NCI-H2227 (cell line): ENCODE results near the gene RAB31.

Source experiments
- DNase-seq: peaks from one replicate; lab custom pipeline; 2025; ENCODE audit not compliant: unreplicated experiment; lab: John Stamatoyannopoulos, UW

The RAB31 gene

GRCh38 chr18:9831036-9831722, 123.1 kb downstream of the RAB31 start:
- no peak for DNase-seq

DNA sequence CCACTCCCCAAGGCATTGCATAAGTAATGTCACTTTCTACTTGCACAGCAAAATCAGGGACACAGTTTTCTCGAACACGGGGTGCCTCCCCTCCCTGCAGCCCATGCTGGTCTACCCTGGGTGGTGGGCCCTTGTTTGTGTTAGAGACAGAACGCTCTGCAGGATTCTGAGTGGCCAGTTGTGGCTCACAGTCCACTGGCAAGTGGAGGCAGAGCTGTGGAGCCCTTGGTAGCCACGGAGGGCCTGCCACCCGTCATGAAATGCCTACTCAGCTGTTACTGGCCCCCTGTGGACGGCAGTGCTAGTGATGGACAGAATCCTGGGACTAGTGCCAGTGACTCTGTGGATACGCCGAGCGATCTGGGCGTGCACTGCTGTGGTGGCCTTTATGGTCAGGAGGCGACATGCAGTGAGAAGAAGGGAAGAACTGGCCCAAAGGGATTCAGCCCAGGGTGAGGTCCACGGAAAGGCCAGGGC, 123.7 kb downstream of the RAB31 start:
- no peak for DNase-seq

- DNase-seq = no peak
These were observed 124.8 kb downstream of the RAB31 start for GRCh38 chr18:9832871-9833270.

DNA sequence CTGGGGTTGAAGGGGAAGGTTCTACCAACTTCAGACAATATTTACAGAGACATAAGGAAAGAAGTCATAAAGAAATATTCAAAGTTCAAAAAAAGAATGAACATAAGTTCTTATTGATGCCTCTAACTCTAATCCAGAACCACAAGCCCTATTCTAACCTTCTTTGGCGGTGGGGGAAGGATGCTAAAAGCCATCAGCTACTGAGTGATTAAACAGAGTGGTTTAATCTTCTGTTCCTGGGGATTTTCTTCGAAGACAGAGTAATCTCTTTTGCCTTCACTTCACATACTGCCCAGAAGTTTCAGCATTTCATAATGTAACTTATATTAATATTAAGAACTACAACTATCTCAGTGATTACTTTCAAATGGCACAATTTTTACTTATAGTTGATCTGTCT, 126.5 kb downstream of the RAB31 start:
- no peak for DNase-seq

DNA sequence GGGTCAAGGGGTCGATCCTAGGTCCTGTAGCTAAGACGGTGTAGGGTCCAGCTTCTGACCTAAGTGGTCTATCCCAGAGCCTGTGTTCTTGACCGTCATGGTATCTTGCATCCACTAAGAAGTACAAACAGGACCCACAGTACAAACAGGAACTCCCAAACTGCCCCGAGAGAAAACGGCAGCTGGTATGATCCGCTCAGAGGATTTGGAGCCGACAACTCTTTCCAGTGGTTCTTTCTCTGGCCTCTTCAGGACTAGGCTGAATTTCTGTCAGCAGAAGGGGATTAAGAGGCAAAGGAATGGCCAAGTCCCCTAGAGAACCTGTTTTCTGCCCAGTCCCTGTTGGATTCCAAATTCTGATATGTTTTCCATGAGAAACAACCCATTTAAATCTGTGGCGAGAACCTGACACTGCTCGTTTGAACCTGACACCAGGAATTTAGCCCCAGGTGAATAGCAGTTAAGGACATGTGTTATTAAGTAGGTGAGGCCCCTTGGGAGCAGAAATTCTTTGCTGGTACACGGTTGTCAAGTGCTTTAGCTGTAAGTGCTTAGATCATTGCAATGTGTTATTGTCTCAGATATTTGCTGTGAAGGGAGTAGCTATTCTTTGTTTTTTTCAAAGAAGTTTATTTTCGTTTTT, 127.1 kb downstream of the RAB31 start:
- peak; percentile 22 for DNase-seq

DNA sequence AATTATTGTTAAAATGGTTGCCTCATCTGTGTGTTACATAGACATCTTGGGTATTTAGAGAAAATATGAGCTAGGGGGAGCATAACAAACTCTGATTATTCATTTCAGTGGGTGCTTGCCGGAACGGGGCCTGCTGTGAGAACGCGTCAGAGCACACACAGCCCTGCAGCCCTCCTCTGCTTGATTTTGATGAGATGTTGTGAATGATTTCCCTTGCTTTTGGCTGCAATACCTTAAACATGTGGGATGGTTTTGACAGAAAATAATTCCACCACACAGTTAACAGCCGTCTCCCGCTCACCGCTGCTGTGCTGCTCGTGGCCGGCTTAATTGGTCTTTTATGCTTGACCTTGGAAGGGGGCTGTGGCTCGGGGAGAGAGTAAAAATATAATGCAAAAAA, 127.7 kb downstream of the RAB31 start:
- DNase-seq = peak; percentile 20

DNA sequence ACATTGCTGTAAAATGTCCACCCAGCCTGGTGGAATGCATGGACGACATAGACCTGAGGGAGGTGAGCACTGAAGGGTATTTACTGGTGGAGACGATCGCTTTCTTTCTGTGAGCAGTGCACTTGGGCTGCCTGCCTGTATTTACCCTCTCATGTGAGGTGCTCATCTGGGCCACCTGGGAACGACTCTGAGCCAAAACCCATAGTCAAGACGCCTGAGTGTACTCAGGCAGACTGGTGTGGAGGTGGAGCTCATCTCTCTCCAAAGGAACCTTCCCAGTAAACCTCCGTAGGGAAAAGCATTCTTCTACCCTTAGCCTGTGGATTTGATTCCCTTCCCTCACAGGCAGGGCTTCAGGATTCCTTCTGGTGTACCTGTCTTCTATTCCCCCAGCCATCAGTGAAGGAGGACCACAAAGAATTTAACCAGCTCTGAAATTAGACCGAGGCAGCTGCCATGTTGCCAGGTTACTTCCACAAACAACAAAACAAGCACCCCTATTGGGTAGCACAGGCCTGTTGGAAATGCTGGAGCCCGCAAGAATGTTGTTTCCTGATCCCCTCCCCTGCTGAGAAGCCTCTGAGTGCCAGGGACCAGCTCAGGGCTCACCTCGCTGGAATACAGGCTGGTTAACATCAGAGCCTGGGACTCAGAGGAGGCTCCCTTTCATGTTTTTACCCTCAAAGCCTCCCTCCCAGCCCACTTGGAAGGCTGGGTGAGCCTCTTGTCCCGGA, 130.2 kb downstream of the RAB31 start:
- DNase-seq = no peak

GRCh38 chr18:9839211-9839610, 131.1 kb downstream of the RAB31 start:
- no peak for DNase-seq

DNA sequence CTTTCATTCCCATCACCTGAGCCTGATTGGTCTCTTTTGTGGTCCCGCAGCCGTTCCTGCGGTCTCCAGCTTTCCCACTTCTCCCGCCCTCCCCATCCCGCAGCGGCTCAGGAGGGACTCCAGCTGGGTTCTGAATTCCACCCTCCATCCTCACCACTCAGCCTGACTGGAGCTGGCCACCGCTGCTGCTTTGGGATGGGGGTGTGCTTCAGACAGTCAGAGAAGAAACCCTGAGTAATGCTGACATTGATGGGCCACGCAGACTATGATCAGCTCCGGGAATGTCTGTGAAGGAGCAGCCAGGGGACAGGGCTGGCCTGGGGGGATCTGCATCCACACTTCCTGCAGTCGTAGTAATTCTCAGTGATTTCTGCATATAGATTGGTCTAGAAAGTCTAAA, 131.8 kb downstream of the RAB31 start:
- no peak for DNase-seq

DNA sequence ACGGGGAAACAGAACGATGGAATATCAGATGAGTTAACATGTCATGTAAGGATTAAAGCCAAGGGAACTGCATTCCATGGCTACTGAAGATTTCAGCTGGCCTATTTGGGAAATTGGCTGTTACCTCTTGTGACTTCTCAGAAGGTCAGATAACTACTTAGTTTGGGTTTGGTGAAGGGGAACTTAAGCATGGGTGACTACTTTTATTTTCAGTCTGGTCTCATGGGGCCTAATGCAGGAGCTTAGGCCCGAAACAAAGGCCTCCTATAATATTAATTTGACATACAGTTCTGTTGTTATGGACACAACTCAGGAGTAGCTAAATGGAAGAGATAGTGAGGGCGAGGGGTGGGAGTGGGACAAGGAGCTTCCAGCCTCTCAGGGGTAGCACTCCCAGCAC, 133.7 kb downstream of the RAB31 start:
- no peak for DNase-seq

- no peak for DNase-seq
These were observed 134.3 kb downstream of the RAB31 start for GRCh38 chr18:9842448-9842847.

DNA sequence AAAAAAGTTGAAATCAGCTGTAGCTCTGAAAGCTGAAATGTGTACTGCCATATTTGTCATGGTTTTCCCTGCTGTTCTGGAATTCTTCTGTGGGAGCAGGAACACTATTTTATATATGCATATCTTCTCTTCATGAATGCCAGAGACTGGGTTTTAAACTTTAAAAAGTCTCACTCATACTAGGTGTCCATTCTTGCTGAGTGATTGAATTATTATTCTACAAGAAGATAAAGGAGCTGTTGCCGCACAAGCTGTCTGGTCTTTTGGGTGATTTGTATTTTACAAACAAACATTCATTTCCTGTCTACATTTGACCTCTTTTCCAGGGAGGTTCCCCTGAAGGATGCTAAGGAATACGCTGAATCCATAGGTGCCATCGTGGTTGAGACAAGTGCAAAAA, 137.2 kb downstream of the RAB31 start:
- no peak for DNase-seq

DNA sequence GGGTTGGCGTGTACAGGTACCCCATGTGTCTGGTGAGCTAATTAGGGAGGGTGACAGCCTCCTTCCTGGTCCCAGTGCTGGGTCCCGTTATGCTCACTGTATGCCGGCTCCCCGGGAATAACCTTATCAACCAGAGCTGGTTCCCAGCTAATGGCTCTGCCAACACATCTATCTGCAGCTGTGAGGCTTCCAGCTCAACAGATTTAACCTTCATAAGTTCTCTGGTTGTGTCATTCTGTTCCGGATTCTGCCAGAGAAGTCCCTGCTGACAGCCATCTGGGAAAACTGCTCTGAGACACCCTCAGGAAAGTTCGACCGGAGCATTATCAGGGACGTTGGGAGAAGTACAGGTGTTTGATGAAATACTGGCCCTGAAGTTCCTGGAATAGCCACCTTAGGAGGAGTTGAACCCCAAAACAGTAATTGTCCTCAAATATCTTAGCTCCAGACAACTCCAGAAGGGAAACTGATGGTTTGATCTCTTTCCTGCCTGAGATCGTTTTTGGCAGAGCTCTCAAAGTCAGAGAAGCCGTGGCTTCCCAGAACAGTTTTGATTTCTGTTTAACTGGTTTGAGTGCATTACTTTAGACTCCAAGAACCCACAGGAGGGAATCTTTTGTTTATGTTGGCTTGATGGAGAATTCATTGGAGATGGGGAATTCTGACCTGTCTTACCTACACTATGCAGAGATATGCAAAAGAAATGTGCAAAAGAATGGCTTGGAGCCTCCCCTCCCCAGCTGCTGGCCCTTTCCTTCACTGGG, 138.2 kb downstream of the RAB31 start:
- no peak for DNase-seq

DNA sequence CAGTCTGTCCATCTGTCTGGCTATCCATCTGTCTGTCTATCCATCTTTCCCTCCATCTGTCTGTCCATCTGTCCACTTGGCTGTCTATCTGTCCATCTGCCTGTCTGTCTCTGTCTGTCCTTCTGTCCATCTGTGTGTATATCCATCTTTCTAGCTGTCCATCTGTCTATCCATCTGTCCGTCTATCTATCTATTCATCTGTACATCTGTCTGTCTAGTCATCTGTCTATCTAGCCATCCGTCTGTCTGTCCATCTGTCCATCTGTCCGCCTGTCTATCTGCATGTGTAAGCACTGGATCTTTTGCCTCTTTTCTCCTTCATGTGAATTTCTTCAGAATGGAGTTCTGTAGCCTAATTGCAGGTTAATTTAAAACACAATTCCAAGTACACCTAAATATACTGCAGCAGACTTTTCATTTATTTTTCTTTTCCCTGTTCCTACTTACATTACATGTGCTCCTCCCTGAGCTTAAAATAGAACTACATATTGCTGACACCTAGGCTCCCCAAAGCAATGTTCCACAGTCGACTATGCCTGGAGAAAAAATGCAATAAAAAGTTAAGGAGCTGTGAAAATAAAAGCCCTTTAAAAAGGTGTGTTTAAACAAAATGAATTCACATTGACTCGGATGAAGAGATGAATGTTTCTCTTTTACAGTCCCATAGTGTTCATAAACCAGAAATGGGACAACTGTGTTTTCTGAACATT, 140.2 kb downstream of the RAB31 start:
- DNase-seq = no peak

DNA sequence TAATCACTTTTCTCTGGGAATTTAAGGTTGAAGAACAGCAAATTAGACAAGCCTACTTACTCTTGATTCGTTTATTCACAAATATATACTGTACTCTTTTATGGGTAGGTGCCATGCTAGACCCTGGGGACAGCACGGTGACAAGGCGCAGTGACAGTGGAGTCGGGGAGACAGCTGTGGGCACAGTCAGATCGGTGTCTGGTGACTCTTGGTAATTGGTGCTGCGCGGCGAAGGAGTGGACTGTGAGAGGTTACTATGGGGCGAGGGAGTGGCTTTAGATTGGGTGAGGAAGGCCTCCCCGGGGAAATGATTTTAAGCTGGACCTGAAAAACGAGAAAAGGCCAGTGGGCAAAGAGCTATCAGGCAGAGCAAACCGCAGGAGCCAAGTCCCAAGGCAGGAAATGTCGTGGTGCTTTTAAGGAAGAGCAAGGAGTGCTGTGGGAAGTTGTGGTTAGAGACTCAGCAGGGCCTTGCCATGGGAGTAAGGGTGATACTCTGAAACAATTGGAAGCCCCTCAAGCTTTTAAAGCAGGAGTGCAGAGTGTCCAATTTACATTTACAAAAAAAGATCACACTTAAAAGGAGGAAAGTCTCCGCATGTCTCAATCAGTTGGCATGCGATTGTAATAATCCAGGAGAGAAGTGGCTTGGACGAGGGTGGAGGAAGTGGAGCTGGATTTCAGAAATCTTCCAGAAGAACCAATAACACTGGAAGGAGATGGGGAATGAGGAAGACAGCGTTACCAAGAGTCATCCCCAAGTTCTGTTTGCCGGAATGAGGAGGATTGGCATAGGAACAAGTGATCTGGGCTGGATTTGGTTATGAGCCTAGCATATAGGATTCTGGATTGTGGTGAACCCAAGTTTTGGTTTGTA, 141.5 kb downstream of the RAB31 start:
- DNase-seq = no peak

- DNase-seq = no peak
These were observed 142.2 kb downstream of the RAB31 start for GRCh38 chr18:9850309-9850708.

DNA sequence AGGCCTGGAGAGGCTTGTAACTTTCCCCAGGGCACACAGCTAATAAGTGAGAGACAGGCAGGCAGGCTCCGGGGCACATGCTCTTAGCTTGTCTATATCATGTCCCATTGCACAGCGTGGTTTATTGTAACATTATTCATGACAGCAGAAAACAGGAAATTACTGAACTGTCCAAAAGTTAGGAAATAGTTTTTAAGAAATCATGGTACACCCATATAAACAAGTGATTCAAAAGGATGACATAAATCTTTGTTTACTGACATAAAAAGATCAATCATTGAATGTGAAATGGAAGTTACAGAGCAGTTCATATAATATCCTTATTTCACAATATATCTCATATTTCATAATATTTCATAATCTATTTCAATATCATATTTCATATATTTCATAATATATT, 143.4 kb downstream of the RAB31 start:
- DNase-seq = no peak

- no peak for DNase-seq
These were observed 144.4 kb downstream of the RAB31 start for GRCh38 chr18:9852266-9853081.
